HL-60 (cell line): ENCODE data around the gene HK1.
A peak's percentile ranks its signal among the peaks of the same experiment; 100 is the strongest.

ENCODE experiments used
- DNase-seq, 2 experiments: peaks; one replicate each; pipeline ENCODE4 v3.0.0-alpha.2; 2010 to 2020; ENCODE audit warnings: low read depth in 1 of 2, low spot score in 1 of 2
- H3K27ac ChIP-seq: fragments of 250-450 bp; sonication (Bioruptor Pico); replicated peaks from 2 replicates; pipeline ENCODE4 v1.5.1; 2020; ENCODE audit warnings: mild to moderate bottlenecking, moderate library complexity
- H3K27me3 ChIP-seq: fragments of 250-450 bp; sonication (Bioruptor Pico); 2 replicates; pipeline ENCODE4 v1.5.1; 2021; ENCODE audit warnings: mild to moderate bottlenecking, moderate library complexity; ENCODE audit not compliant: insufficient read depth, poor library complexity, severe bottlenecking
- H3K4me3 ChIP-seq: replicated peaks from 2 replicates; pipeline ENCODE4 v1.5.1; 2011; ENCODE audit warnings: mild to moderate bottlenecking, control low read depth, low read length; ENCODE audit not compliant: insufficient read depth
- GABPA ChIP-seq: IDR thresholded peaks from 2 replicates; pipeline ENCODE4 v1.6.1; 2012; ENCODE audit warnings: low read depth
- POLR2AphosphoS5 ChIP-seq: IDR thresholded peaks from 2 replicates; pipeline ENCODE4 v1.6.1; 2012; ENCODE audit warnings: low read depth
- REST ChIP-seq: IDR thresholded peaks from 2 replicates; pipeline ENCODE4 v1.6.1; 2012; ENCODE audit warnings: low read depth; ENCODE audit not compliant: insufficient replicate concordance
- SPI1 ChIP-seq: IDR thresholded peaks from 2 replicates; pipeline ENCODE4 v1.6.1; 2012; ENCODE audit warnings: low read depth, mild to moderate bottlenecking, borderline replicate concordance
- TF ChIP-seq, protein P1 (sequence below): IDR thresholded peaks from one replicate; pipeline ENCODE4 v1.5.1; 2011; ENCODE audit warnings: low read length, control low read depth, inconsistent platforms; ENCODE audit not compliant: insufficient read depth

The HK1 gene

GRCh38 chr10:69352569-69353264 lies 74.4 kb downstream of the HK1 start:
- TF ChIP-seq SPI1 = no peak
- TF ChIP-seq GABPA = no peak
- TF ChIP-seq REST = no peak
- no peak for TF ChIP-seq POLR2AphosphoS5
- TF ChIP-seq, protein P1, sequence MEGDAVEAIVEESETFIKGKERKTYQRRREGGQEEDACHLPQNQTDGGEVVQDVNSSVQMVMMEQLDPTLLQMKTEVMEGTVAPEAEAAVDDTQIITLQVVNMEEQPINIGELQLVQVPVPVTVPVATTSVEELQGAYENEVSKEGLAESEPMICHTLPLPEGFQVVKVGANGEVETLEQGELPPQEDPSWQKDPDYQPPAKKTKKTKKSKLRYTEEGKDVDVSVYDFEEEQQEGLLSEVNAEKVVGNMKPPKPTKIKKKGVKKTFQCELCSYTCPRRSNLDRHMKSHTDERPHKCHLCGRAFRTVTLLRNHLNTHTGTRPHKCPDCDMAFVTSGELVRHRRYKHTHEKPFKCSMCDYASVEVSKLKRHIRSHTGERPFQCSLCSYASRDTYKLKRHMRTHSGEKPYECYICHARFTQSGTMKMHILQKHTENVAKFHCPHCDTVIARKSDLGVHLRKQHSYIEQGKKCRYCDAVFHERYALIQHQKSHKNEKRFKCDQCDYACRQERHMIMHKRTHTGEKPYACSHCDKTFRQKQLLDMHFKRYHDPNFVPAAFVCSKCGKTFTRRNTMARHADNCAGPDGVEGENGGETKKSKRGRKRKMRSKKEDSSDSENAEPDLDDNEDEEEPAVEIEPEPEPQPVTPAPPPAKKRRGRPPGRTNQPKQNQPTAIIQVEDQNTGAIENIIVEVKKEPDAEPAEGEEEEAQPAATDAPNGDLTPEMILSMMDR = no peak
- Histone ChIP-seq H3K4me3 (no peak overlapping the region), H3K27ac (no peak overlapping the region), H3K27me3 (no peaks in the 10 kb centered on the region)
- DNase-seq = no peak

- H3K27me3 ChIP-seq = no peaks in the 10 kb centered on the region
- H3K27ac ChIP-seq = peak overlapping the region; percentile 42
- TF ChIP-seq REST = no peak
- peak; percentile 89 for TF ChIP-seq SPI1
- H3K4me3 ChIP-seq = no peak overlapping the region
- DNase-seq = peak in 1 of 2 experiments; percentile 60
Observed at GRCh38 chr10:69353977-69354635, 75.8 kb downstream of the HK1 start.

- no peak for DNase-seq
- Histone ChIP-seq H3K4me3 (no peak overlapping the region), H3K27ac (no peak overlapping the region), H3K27me3 (no peaks in the 10 kb centered on the region)
- TF ChIP-seq POLR2AphosphoS5 (no peak), GABPA (no peak), REST (no peak), SPI1 (no peak)
- TF ChIP-seq, protein P1 = no peak
Observed at GRCh38 chr10:69356187-69356586, 77.9 kb downstream of the HK1 start.
